Measurements from ENCODE around the gene RAB1B. TPM values are rescaled to one million over a fixed set of nuclear protein-coding genes. Genes with fewer than 3 reads are reported as not detected.

Gene RAB1B
- total RNA-seq, 1 experiment from 2014 or later: 380 TPM

DNA sequence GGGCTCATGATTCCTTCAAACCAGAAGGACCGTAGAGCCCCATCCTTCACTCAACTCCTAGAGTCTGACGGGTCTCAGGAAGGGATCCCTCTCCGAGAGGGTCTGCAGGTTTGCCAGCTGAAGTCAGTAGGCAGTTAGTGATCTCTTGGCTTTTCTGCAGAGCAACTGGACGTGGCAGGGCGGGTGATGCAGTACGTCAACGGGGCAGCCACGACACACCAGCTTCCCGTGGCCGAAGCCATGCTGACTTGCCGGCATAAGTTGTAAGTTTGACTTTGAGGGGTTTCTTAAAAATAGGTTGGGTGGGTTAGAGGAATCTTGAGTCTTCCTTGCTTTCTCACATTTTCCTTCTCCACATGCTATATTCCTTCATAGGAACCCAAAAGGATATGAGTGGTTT, 33.3 kb upstream of the RAB1B start:
- CTCF ChIA-PET: no interaction called here

DNA sequence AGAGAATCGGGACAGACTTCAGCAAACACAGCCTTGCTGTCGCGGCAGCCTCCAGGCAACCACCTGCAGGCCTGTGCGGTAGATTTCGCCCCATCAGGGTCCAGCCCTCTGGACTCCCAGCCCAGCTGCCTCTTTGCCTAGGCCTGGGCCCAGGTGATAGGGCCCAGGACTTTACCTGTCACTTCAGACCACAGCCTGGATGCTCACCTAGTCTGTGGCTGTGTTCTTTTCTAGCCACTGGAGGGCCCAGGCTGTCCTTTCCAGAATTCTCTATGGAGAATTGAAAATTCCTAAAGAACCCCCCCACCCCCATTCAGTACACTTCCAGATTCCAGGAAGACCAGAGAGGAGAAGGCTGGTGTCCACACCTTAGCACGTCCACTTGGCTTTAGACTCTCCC, 30.6 kb upstream of the RAB1B start:
- POLR2A ChIA-PET (ENCODE audit: unreplicated experiment): no interaction called here
- DNase-seq (no peak), ATAC-seq (no peak)
- Histone ChIP-seq H3K9me2 (replicated peaks; ENCODE audit: low read length) (no peaks in the 10 kb centered on the region), H4K20me1 (ENCODE audit: low read length) (no peaks in the 10 kb centered on the region), H3K4me2 (ENCODE audit: low read length) (no peak overlapping the region), H2AFZ (ENCODE audit: low read length) (no peak overlapping the region), H3K4me1 (ENCODE audit: insufficient read depth, low read length) (no peaks in the 10 kb centered on the region), H3K4me3 (ENCODE audit: low read length) (no peak overlapping the region), H3K27ac (ENCODE audit: low read length) (no peak overlapping the region), H3F3A (ENCODE audit: low read length, unreplicated experiment) (no peaks in the 10 kb centered on the region), H3K9ac (ENCODE audit: low read length) (no peak overlapping the region), H3K9me3 (ENCODE audit: low read length) (no peaks in the 10 kb centered on the region), H3K36me3 (ENCODE audit: low read depth, low read length) (peaks cover 8% of the 10 kb centered on the region; the same call in 1 of the 2 replicates), H3K79me2 (ENCODE audit: low read length) (no peaks in the 10 kb centered on the region), H3K27me3 (ENCODE audit: low read length) (no peaks in the 10 kb centered on the region)
- CTCF ChIA-PET: no interaction called here
- TF ChIP-seq EZH2 (IDR thresholded peaks at IDR 0.05; ENCODE audit: low read length, unreplicated experiment) (no peak), CTCF (conservative IDR thresholded peaks at IDR 0.05; ENCODE audit: low read depth, low read length) (peak; percentile 19; the same call in 1 of the 2 replicates)
- BruUV-seq (replicated peaks): no TSS peak
- intact Hi-C loops (cut with micrococcal nuclease): no loop called here

More for the DNA sequence above, 33.3 kb upstream of the RAB1B start:
- Histone ChIP-seq H3K4me2 (ENCODE audit: low read length) (no peak overlapping the region), H3K4me3 (ENCODE audit: low read length) (no peak overlapping the region), H2AFZ (ENCODE audit: low read length) (no peak overlapping the region), H3K4me1 (ENCODE audit: insufficient read depth, low read length) (no peaks in the 10 kb centered on the region), H3K9me3 (ENCODE audit: low read length) (no peaks in the 10 kb centered on the region), H3K27ac (ENCODE audit: low read length) (no peak overlapping the region), H3K79me2 (ENCODE audit: low read length) (no peaks in the 10 kb centered on the region), H3K27me3 (ENCODE audit: low read length) (no peaks in the 10 kb centered on the region), H3K36me3 (ENCODE audit: low read depth, low read length) (peaks cover 8% of the 10 kb centered on the region; the same call in 1 of the 2 replicates), H4K20me1 (ENCODE audit: low read length) (no peaks in the 10 kb centered on the region), H3K9ac (ENCODE audit: low read length) (no peak overlapping the region), H3F3A (ENCODE audit: low read length, unreplicated experiment) (no peaks in the 10 kb centered on the region), H3K9me2 (replicated peaks; ENCODE audit: low read length) (no peaks in the 10 kb centered on the region)
- POLR2A ChIA-PET (ENCODE audit: unreplicated experiment): no interaction called here
- DNase-seq (no peak), ATAC-seq (no peak)
- BruUV-seq (replicated peaks): no TSS peak
- no peak for TF ChIP-seq EZH2phosphoT487 (IDR thresholded peaks at IDR 0.05; ENCODE audit: borderline replicate concordance, low read length)
- TF ChIP-seq EZH2 (IDR thresholded peaks at IDR 0.05; ENCODE audit: low read length, unreplicated experiment): no peak
- no peak for TF ChIP-seq CTCF (conservative IDR thresholded peaks at IDR 0.05; ENCODE audit: low read depth, low read length)
- intact Hi-C loops (cut with micrococcal nuclease): no loop called here

- no TSS peak for BruUV-seq (replicated peaks)
- Histone ChIP-seq H3K9ac (ENCODE audit: low read length) (no peak overlapping the region), H2AFZ (ENCODE audit: low read length) (no peak overlapping the region), H3K9me2 (replicated peaks; ENCODE audit: low read length) (no peaks in the 10 kb centered on the region), H3K4me1 (ENCODE audit: insufficient read depth, low read length) (no peaks in the 10 kb centered on the region), H3K27me3 (ENCODE audit: low read length) (no peaks in the 10 kb centered on the region), H3K4me3 (ENCODE audit: low read length) (no peak overlapping the region), H3K27ac (ENCODE audit: low read length) (no peak overlapping the region), H3F3A (ENCODE audit: low read length, unreplicated experiment) (no peaks in the 10 kb centered on the region), H4K20me1 (ENCODE audit: low read length) (no peaks in the 10 kb centered on the region), H3K36me3 (ENCODE audit: low read depth, low read length) (peaks cover 8% of the 10 kb centered on the region; the same call in 1 of the 2 replicates), H3K4me2 (ENCODE audit: low read length) (no peak overlapping the region), H3K9me3 (ENCODE audit: low read length) (no peaks in the 10 kb centered on the region), H3K79me2 (ENCODE audit: low read length) (no peaks in the 10 kb centered on the region)
- no peak for TF ChIP-seq CTCF (conservative IDR thresholded peaks at IDR 0.05; ENCODE audit: low read depth, low read length)
- TF ChIP-seq EZH2 (IDR thresholded peaks at IDR 0.05; ENCODE audit: low read length, unreplicated experiment): no peak
- no peak for TF ChIP-seq EZH2phosphoT487 (IDR thresholded peaks at IDR 0.05; ENCODE audit: borderline replicate concordance, low read length)
- intact Hi-C loops (cut with micrococcal nuclease): no loop called here
- POLR2A ChIA-PET (ENCODE audit: unreplicated experiment): no interaction called here
- DNase-seq: no peak
- CTCF ChIA-PET: no interaction called here
- no peak for ATAC-seq
Observed at GRCh38 chr11:66238786-66239413, 29.5 kb upstream of the RAB1B start.

All from PC-3 (cell line).